ENCODE results near the gene USPL1. TPM values are rescaled to one million over a fixed set of nuclear protein-coding genes. Genes with fewer than 3 reads are reported as not detected.

USPL1 gene
- polyA plus RNA-seq (7.5 to 12.3 TPM (median 10.3 TPM) in 3 replicates), polyA minus RNA-seq (1.7 to 9.0 TPM (median 8.5 TPM) in 3 replicates)
- 1.9 TPM for polyA plus RNA-seq (2011; ENCODE audit: low read depth)
- 4.1 and 8.3 TPM in 2 replicates for polyA plus RNA-seq (2011; cell fraction: cytosol; rRNA removed)
- polyA plus RNA-seq (2011; cell fraction: nucleus; rRNA removed) = 23.1 and 26.9 TPM in 2 replicates
- polyA plus RNA-seq (2012; ENCODE audit: low replicate concordance) = 5.5 TPM in 2 replicates
- 5.0 TPM for polyA minus RNA-seq (2011; cell fraction: cytosol; rRNA and poly(A)+ RNA removed)
- 8.8 and 15.1 TPM in 2 replicates for polyA minus RNA-seq (2011; cell fraction: nucleus; rRNA and poly(A)+ RNA removed)

- FAIRE-seq (peak; percentile 71), DNase-seq (ENCODE audit: low read depth, low spot score) (peak; percentile 90)
- Histone ChIP-seq H3K79me2 (ENCODE audit: control insufficient read depth, insufficient read depth, low read length) (peaks cover 64% of the 10 kb centered on the region), H3K4me2 (ENCODE audit: control insufficient read depth, extremely low read depth, insufficient read depth, low read depth, low read length) (peak within 1 kb of the TSS; percentile 96), H3K27ac (ENCODE audit: control insufficient read depth, insufficient read depth, low read length) (peak within 1 kb of the TSS; percentile 90), H3K27me3 (ENCODE audit: control insufficient read depth, extremely low read depth, insufficient read depth, low read length) (no peaks in the 10 kb centered on the region), H4K20me1 (ENCODE audit: control insufficient read depth, extremely low read depth, insufficient read depth, low read length) (peaks cover 2% of the 10 kb centered on the region), H3K36me3 (ENCODE audit: control insufficient read depth in 2 of 2, extremely low read depth in 1 of 2, insufficient read depth in 2 of 2, low read length in 2 of 2) (no peaks in the 10 kb centered on the region), H2AFZ (ENCODE audit: control insufficient read depth, low read length) (peak within 1 kb of the TSS; percentile 97), H3K9me1 (ENCODE audit: control insufficient read depth, extremely low read depth, insufficient read depth, low read length) (no peaks in the 10 kb centered on the region), H3K9me3 (ENCODE audit: control insufficient read depth, low read depth, low read length) (no peaks in the 10 kb centered on the region), H3K4me1 (ENCODE audit: control insufficient read depth, extremely low read depth, insufficient read depth, low read length) (peaks cover 17% of the 10 kb centered on the region), H3K9ac (ENCODE audit: control insufficient read depth, extremely low read depth, insufficient read depth, low read length) (peak within 1 kb of the TSS; percentile 98), H3K4me3 (ENCODE audit: control insufficient read depth in 2 of 3, extremely low read depth in 1 of 3, insufficient read depth in 2 of 3, low read depth in 1 of 3, low read length in 3 of 3) (peak within 1 kb of the TSS; percentile 75 to 96 (median 95))
- TF ChIP-seq, protein P1, sequence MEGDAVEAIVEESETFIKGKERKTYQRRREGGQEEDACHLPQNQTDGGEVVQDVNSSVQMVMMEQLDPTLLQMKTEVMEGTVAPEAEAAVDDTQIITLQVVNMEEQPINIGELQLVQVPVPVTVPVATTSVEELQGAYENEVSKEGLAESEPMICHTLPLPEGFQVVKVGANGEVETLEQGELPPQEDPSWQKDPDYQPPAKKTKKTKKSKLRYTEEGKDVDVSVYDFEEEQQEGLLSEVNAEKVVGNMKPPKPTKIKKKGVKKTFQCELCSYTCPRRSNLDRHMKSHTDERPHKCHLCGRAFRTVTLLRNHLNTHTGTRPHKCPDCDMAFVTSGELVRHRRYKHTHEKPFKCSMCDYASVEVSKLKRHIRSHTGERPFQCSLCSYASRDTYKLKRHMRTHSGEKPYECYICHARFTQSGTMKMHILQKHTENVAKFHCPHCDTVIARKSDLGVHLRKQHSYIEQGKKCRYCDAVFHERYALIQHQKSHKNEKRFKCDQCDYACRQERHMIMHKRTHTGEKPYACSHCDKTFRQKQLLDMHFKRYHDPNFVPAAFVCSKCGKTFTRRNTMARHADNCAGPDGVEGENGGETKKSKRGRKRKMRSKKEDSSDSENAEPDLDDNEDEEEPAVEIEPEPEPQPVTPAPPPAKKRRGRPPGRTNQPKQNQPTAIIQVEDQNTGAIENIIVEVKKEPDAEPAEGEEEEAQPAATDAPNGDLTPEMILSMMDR (optimal IDR thresholded peaks at IDR 0.05 in 1 of 3, IDR thresholded peaks at IDR 0.05 in 1 of 3, conservative IDR thresholded peaks at IDR 0.05 in 1 of 3; ENCODE audit: extremely low read depth in 1 of 3, insufficient read depth in 2 of 3, low read length in 3 of 3) = peak in 2 of 3 experiments; percentile 3 to 10
- TF ChIP-seq EZH2 (IDR thresholded peaks at IDR 0.05; ENCODE audit: low read length) = no peak
- dilution Hi-C loops (cut with MboI; ENCODE audit: extremely low pct_ligation_motif_present, low sequenced_read_pairs) = no loop called here
Measured at GRCh38 chr13:30617315-30618185, at the start of gene USPL1. Gene USPL1 (plus strand): TSS chr13:30617920. CDS start chr13:30621141, 3,221 bp downstream.

DNA sequence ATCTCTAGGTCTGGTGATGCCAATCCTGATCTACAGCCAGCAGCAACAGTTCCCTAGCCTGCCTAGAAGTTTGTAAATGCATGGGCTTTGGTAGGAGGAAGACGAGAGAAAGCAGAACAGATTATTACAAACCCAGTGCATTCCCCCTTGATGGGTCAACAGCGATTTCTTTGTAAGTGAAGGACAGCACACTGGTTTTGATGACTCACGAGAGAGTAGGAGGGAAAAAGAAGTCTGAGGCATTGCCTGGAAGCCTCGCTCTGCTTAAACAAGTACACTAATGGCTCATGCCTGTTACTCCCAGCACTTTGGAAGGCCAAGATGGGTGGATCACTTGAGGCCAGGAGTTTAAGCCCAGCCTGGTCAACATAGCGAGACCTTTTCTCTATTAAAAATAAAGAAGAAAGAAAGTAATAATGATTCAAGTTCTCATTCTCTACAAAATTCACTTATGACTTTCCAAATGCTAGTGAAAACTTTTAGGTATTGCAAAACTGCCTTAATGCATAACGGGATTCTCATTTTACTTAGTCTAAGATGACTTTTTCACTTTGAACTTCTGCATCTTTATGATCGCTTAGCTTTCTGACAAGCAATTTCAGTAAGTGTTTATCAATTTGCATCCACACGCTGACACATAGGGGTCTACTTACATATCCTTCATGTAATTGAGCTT, 47.7 kb upstream of the USPL1 start:
- TF ChIP-seq, protein P1 (optimal IDR thresholded peaks at IDR 0.05 in 1 of 3, IDR thresholded peaks at IDR 0.05 in 1 of 3, conservative IDR thresholded peaks at IDR 0.05 in 1 of 3; ENCODE audit: extremely low read depth in 1 of 3, insufficient read depth in 2 of 3, low read length in 3 of 3) = no peak
- no peak for TF ChIP-seq EZH2 (IDR thresholded peaks at IDR 0.05; ENCODE audit: low read length)
- Histone ChIP-seq H3K27me3 (ENCODE audit: control insufficient read depth, extremely low read depth, insufficient read depth, low read length) (no peaks in the 10 kb centered on the region), H3K9me3 (ENCODE audit: control insufficient read depth, low read depth, low read length) (no peaks in the 10 kb centered on the region), H2AFZ (ENCODE audit: control insufficient read depth, low read length) (no peak overlapping the region), H3K4me3 (ENCODE audit: control insufficient read depth in 2 of 3, extremely low read depth in 1 of 3, insufficient read depth in 2 of 3, low read depth in 1 of 3, low read length in 3 of 3) (no peak overlapping the region), H3K4me1 (ENCODE audit: control insufficient read depth, extremely low read depth, insufficient read depth, low read length) (peaks cover 24% of the 10 kb centered on the region), H4K20me1 (ENCODE audit: control insufficient read depth, extremely low read depth, insufficient read depth, low read length) (no peaks in the 10 kb centered on the region), H3K4me2 (ENCODE audit: control insufficient read depth, extremely low read depth, insufficient read depth, low read depth, low read length) (peak overlapping the region; percentile 17), H3K79me2 (ENCODE audit: control insufficient read depth, insufficient read depth, low read length) (no peaks in the 10 kb centered on the region), H3K27ac (ENCODE audit: control insufficient read depth, insufficient read depth, low read length) (peak overlapping the region; percentile 19), H3K36me3 (ENCODE audit: control insufficient read depth in 2 of 2, extremely low read depth in 1 of 2, insufficient read depth in 2 of 2, low read length in 2 of 2) (no peaks in the 10 kb centered on the region), H3K9ac (ENCODE audit: control insufficient read depth, extremely low read depth, insufficient read depth, low read length) (no peak overlapping the region), H3K9me1 (ENCODE audit: control insufficient read depth, extremely low read depth, insufficient read depth, low read length) (no peaks in the 10 kb centered on the region)
- dilution Hi-C loops (cut with MboI; ENCODE audit: extremely low pct_ligation_motif_present, low sequenced_read_pairs) = no loop called here
- DNase-seq (ENCODE audit: low read depth, low spot score) (peak; percentile 85), FAIRE-seq (peak; percentile 96)

All from keratinocyte (primary cell).